ENCODE data around the gene MACROD1. TPM values are rescaled to one million over a fixed set of nuclear protein-coding genes. Genes with fewer than 3 reads are reported as not detected.

Gene MACROD1
- total RNA-seq, 1 donor from 2014 or later: 3.4 TPM

GRCh38 chr11:64031001-64031400 lies 134.9 kb downstream of the MACROD1 start:
- Mint-ChIP-seq H3K27ac (ENCODE audit: unreplicated experiment) (no peak overlapping the region), H3K36me3 (ENCODE audit: low read depth, unreplicated experiment) (no peaks in the 10 kb centered on the region), H3K27me3 (ENCODE audit: low read depth, unreplicated experiment) (peaks cover 40% of the 10 kb centered on the region), H3K9me3 (ENCODE audit: unreplicated experiment) (peaks cover 1% of the 10 kb centered on the region), H3K4me1 (ENCODE audit: low read depth, unreplicated experiment) (peaks cover 20% of the 10 kb centered on the region), H3K4me3 (ENCODE audit: unreplicated experiment) (no peak overlapping the region)
- no peak overlapping the region for H3K4me2 ChIP-seq (ENCODE audit: low read length)
- H3K27me3 ChIP-seq (ENCODE audit: insufficient read depth, low read length): peaks cover 8% of the 10 kb centered on the region
- FAIRE-seq (no peak), DNase-seq (ENCODE audit: low read depth) (no peak)
- H3K79me2 ChIP-seq (ENCODE audit: insufficient read depth, low read length): no peaks in the 10 kb centered on the region
- no peak overlapping the region for H3K27ac ChIP-seq (ENCODE audit: low read depth, low read length)
- no peak overlapping the region for H3K9ac ChIP-seq (ENCODE audit: low read length)
- no peaks in the 10 kb centered on the region for H3K36me3 ChIP-seq (ENCODE audit: insufficient read depth, low read length)
- no peak for TF ChIP-seq CTCF (IDR thresholded peaks at IDR 0.05; ENCODE audit: insufficient read depth, low read depth, low read length)
- TF ChIP-seq EZH2 (IDR thresholded peaks at IDR 0.05; ENCODE audit: insufficient read depth, low read length): no peak
- H4K20me1 ChIP-seq (ENCODE audit: insufficient read depth, low read length): peaks cover 7% of the 10 kb centered on the region
- no peaks in the 10 kb centered on the region for H3K9me3 ChIP-seq (ENCODE audit: insufficient read depth, low read depth, low read length)
- no peak overlapping the region for H3K4me3 ChIP-seq (ENCODE audit: insufficient read depth, low read depth, low read length)
- H2AFZ ChIP-seq (ENCODE audit: low read depth, low read length): no peak overlapping the region
- H3K4me1 ChIP-seq (ENCODE audit: insufficient read depth, low read length): peaks cover 5% of the 10 kb centered on the region

GRCh38 chr11:64029773-64030172 lies 136.1 kb downstream of the MACROD1 start:
- Histone ChIP-seq H3K9me3 (ENCODE audit: insufficient read depth, low read depth, low read length) (no peaks in the 10 kb centered on the region), H3K4me2 (ENCODE audit: low read length) (no peak overlapping the region), H4K20me1 (ENCODE audit: insufficient read depth, low read length) (peaks cover 3% of the 10 kb centered on the region), H2AFZ (ENCODE audit: low read depth, low read length) (no peak overlapping the region), H3K4me3 (ENCODE audit: insufficient read depth, low read depth, low read length) (no peak overlapping the region), H3K79me2 (ENCODE audit: insufficient read depth, low read length) (no peaks in the 10 kb centered on the region), H3K9ac (ENCODE audit: low read length) (no peak overlapping the region), H3K36me3 (ENCODE audit: insufficient read depth, low read length) (no peaks in the 10 kb centered on the region), H3K4me1 (ENCODE audit: insufficient read depth, low read length) (peaks cover 5% of the 10 kb centered on the region), H3K27ac (ENCODE audit: low read depth, low read length) (no peak overlapping the region), H3K27me3 (ENCODE audit: insufficient read depth, low read length) (peaks cover 2% of the 10 kb centered on the region)
- Mint-ChIP-seq H3K27me3 (ENCODE audit: low read depth, unreplicated experiment) (peaks cover 34% of the 10 kb centered on the region), H3K27ac (ENCODE audit: unreplicated experiment) (no peak overlapping the region), H3K4me3 (ENCODE audit: unreplicated experiment) (no peak overlapping the region), H3K4me1 (ENCODE audit: low read depth, unreplicated experiment) (peaks cover 24% of the 10 kb centered on the region), H3K9me3 (ENCODE audit: unreplicated experiment) (peaks cover 1% of the 10 kb centered on the region), H3K36me3 (ENCODE audit: low read depth, unreplicated experiment) (no peaks in the 10 kb centered on the region)
- DNase-seq (ENCODE audit: low read depth) (no peak), FAIRE-seq (no peak)
- TF ChIP-seq CTCF (IDR thresholded peaks at IDR 0.05; ENCODE audit: insufficient read depth, low read depth, low read length) (no peak), EZH2 (IDR thresholded peaks at IDR 0.05; ENCODE audit: insufficient read depth, low read length) (no peak)

GRCh38 chr11:64028398-64029115 lies 137.4 kb downstream of the MACROD1 start:
- H3K4me1 Mint-ChIP-seq (ENCODE audit: low read depth, unreplicated experiment): peaks cover 24% of the 10 kb centered on the region
- Histone ChIP-seq H3K27me3 (ENCODE audit: insufficient read depth, low read length) (no peaks in the 10 kb centered on the region), H3K27ac (ENCODE audit: low read depth, low read length) (no peak overlapping the region), H2AFZ (ENCODE audit: low read depth, low read length) (no peak overlapping the region), H3K9ac (ENCODE audit: low read length) (no peak overlapping the region), H3K9me3 (ENCODE audit: insufficient read depth, low read depth, low read length) (no peaks in the 10 kb centered on the region), H3K79me2 (ENCODE audit: insufficient read depth, low read length) (no peaks in the 10 kb centered on the region), H3K4me3 (ENCODE audit: insufficient read depth, low read depth, low read length) (no peak overlapping the region), H3K4me1 (ENCODE audit: insufficient read depth, low read length) (peaks cover 5% of the 10 kb centered on the region), H4K20me1 (ENCODE audit: insufficient read depth, low read length) (no peaks in the 10 kb centered on the region), H3K4me2 (ENCODE audit: low read length) (no peak overlapping the region), H3K36me3 (ENCODE audit: insufficient read depth, low read length) (no peaks in the 10 kb centered on the region)
- DNase-seq (ENCODE audit: low read depth): peak; percentile 16
- no peak overlapping the region for H3K4me3 Mint-ChIP-seq (ENCODE audit: unreplicated experiment)
- no peaks in the 10 kb centered on the region for H3K36me3 Mint-ChIP-seq (ENCODE audit: low read depth, unreplicated experiment)
- no peak for FAIRE-seq
- peaks cover 31% of the 10 kb centered on the region for H3K27me3 Mint-ChIP-seq (ENCODE audit: low read depth, unreplicated experiment)
- no peak overlapping the region for H3K27ac Mint-ChIP-seq (ENCODE audit: unreplicated experiment)
- peaks cover 1% of the 10 kb centered on the region for H3K9me3 Mint-ChIP-seq (ENCODE audit: unreplicated experiment)
- TF ChIP-seq CTCF (IDR thresholded peaks at IDR 0.05; ENCODE audit: insufficient read depth, low read depth, low read length): no peak
- no peak for TF ChIP-seq EZH2 (IDR thresholded peaks at IDR 0.05; ENCODE audit: insufficient read depth, low read length)

Data from astrocyte (in vitro differentiated cells and primary cell).